KG1 (cell line): ENCODE data around the gene SON.
"Not testable (repeated sequence)": the region's sequence is repeated elsewhere in the genome, so short reads cannot be mapped to it uniquely, and the experiment has no call there.

Experiments used
- DNase-seq: peaks from one replicate; lab custom pipeline; 2025; lab: John Stamatoyannopoulos, UW

The SON gene

DNA sequence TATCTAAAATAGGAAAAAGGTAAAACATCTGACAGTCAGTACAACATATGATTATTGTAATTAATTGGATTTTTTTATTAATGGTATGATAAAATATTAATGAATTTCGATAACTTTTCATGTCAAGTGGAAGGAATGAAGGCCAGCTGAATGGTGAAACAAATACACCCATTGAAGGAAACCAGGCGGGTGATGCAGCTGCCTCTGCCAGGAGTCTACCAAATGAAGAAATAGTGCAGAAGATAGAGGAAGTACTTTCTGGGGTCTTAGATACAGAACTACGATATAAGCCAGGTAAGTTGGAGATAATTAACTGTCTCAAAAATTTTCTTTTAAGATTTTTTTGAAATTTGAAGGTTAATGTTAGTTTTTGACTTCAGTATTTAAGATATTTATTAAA, 3.2 kb downstream of the SON start:
- no peak for DNase-seq

GRCh38 chr21:33549848-33550771, 7.3 kb downstream of the SON start:
- no peak for DNase-seq

DNA sequence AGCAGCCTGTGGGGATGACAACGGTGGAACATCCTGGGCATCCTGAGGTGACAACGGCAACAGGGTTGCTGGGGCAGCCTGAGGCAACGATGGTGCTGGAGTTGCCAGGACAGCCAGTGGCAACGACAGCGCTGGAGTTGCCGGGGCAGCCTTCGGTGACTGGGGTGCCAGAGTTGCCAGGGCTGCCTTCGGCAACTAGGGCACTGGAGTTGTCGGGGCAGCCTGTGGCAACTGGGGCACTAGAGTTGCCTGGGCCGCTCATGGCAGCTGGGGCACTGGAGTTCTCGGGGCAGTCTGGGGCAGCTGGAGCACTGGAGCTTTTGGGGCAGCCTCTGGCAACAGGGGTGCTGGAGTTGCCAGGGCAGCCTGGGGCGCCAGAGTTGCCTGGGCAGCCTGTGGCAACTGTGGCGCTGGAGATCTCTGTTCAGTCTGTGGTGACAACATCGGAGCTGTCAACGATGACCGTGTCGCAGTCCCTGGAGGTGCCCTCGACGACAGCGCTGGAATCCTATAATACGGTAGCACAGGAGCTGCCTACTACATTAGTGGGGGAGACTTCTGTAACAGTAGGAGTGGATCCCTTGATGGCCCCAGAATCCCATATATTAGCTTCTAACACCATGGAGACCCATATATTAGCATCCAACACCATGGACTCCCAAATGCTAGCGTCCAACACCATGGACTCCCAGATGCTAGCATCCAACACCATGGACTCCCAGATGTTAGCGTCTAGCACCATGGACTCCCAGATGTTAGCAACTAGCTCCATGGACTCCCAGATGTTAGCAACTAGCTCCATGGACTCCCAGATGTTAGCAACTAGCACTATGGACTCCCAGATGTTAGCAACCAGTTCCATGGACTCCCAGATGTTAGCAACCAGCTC, 8.2 kb downstream of the SON start:
- no peak for DNase-seq

- DNase-seq, result no peak
Observed at GRCh38 chr21:33551664-33552063, 8.8 kb downstream of the SON start.

- no peak for DNase-seq
Observed at GRCh38 chr21:33552093-33552998, 9.5 kb downstream of the SON start.

DNA sequence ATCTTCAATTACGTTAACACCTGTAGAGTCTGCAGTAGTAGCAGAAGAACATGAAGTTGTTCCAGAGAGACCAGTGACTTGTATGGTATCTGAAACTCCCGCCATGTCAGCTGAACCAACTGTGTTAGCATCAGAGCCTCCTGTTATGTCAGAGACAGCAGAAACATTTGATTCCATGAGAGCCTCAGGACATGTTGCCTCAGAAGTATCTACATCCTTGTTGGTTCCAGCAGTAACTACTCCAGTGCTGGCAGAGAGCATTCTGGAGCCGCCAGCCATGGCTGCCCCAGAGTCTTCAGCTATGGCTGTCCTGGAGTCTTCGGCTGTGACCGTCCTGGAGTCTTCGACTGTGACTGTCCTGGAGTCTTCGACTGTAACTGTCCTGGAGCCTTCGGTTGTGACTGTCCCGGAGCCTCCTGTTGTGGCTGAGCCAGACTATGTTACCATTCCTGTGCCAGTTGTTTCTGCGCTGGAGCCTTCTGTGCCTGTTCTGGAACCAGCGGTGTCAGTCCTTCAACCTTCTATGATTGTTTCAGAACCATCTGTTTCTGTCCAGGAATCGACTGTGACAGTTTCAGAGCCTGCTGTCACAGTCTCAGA, 10.3 kb downstream of the SON start:
- no peak for DNase-seq

DNA sequence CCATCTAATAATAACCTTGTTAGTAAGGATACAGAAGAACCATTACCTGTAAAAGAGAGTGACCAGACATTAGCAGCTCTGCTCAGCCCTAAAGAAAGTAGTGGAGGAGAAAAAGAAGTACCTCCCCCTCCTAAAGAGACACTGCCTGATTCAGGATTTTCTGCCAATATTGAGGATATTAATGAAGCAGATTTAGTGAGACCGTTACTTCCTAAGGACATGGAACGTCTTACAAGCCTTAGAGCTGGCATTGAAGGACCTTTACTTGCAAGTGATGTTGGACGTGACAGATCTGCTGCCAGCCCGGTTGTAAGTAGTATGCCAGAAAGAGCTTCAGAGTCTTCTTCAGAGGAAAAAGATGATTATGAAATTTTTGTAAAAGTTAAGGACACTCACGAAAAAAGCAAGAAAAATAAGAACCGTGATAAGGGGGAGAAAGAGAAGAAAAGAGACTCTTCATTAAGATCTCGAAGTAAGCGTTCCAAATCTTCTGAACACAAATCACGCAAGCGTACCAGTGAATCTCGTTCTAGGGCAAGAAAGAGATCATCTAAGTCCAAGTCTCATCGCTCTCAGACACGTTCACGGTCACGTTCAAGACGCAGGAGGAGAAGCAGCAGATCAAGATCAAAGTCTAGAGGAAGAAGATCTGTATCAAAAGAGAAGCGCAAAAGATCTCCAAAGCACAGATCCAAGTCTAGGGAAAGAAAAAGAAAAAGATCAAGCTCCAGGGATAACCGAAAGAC, 11.6 kb downstream of the SON start:
- DNase-seq, result no peak

DNA sequence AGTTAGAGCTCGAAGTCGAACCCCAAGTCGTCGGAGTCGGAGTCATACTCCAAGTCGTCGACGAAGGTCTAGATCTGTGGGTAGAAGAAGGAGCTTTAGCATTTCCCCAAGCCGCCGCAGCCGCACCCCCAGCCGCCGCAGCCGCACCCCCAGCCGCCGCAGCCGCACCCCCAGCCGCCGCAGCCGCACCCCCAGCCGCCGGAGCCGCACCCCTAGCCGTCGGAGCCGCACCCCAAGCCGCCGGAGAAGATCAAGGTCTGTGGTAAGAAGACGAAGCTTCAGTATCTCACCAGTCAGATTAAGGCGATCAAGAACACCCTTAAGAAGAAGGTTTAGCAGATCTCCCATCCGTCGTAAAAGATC, 12.1 kb downstream of the SON start:
- no peak for DNase-seq

- no peak for DNase-seq
Observed at GRCh38 chr21:33557447-33557846, 14.6 kb downstream of the SON start.

DNA sequence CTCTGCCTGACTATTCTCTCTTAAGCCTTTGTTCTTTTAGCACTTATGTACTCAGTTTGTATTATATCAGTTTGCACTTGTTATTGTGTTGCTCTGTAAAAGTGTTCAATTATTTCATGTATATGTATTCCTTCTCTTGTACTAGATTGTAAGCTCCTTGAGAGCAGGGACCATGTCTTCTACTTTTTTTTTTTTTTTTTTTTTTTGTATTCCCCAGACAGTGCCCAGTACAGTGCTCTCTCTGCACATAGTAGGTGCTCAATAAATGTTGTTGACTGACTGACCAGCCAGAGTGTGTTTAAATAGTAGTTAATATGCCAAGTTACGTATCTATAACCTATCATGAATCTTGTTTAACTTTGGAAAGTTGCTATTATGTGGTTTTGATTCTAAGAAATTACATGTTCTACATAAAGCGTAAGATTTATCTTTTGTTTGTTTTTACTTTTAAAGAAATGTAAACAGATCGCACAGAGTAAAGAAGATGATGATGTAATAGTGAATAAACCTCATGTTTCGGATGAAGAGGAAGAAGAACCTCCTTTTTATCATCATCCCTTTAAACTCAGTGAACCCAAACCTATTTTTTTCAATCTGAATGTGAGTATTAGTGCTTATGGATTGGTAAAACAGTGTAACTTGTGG, 16.1 kb downstream of the SON start:
- no peak for DNase-seq

GRCh38 chr21:33559813-33560212, 17.0 kb downstream of the SON start:
- DNase-seq, result no peak

- DNase-seq, result no peak
Observed at GRCh38 chr21:33560965-33561364, 18.1 kb downstream of the SON start.

DNA sequence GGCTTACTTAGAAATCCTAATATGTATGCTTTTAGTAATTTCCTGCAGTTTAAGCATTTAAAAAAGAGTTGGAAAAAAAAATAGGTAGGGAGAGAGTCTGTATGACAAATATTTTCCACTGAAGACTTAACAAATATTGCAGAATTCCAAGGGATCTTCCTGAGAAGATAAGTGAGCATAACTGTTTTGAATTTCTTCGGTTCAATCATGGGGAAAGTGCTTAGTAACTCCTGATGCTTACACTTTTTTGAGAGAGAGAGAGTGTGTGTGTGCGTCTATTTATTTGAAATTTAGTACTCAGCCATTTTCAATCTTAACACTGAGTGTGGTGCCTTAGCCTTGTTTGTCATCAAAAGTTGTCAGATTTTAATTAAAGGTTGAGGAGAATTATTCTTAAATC, 18.5 kb downstream of the SON start:
- DNase-seq, result no peak

GRCh38 chr21:33562389-33562788, 19.6 kb downstream of the SON start:
- no peak for DNase-seq

- DNase-seq, result no peak
Observed at GRCh38 chr21:33566514-33566913, 23.7 kb downstream of the SON start.

DNA sequence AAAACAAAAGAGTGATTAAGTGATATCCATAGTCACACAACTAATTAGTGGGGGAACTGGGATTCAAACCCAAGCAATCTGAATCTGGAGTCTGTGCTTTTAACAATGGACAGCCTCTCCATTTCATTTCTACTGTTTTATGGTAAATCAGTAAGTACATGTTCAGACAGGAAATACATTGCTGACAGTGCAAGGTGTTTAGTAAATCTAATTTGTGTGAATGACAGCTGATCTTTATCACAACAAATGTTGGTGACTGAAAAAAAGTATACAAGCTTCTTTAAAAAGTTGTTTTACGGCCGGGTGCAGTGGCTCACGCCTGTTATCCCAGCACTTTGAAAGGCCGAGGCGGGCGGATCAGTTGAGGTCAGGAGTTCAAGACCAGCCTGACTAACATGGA, 25.1 kb downstream of the SON start:
- no peak for DNase-seq

DNA sequence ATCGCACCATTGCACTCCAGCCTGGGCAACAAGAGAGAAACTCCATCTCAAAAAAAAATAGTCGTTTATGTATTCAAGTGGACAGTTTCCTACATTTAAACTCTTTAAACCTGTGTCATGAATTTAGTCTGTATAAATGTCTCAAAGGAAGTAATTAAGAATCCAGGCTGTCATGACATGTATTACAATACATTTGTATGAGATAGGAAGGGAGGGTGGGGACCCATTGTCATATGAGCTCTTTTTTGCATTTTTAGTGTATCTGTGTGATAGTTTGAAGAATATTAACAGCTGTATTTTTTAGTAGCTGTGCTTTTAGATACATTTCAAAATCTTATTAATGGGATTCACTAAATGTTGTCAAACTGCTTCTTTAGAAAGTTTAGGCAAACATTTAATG, 25.6 kb downstream of the SON start:
- DNase-seq, result no peak

DNA sequence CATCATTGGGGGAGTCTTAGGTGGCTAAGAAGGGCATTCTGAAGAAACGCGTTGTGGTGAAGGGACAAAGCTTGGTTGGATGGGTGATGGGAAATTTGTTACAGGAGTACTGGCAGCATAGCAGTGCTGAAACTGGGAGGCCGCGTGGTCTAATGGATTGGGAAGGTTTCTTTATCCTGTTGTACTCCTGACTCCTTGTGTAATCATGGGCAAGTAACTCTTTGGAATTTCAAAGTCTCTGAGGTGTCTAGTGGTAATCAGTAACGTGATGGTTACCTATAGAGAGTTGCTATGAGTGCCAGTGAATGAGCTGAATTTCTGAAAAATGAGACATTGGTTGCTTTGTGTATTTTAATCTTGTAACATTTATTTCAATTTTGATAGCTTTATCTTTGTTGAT, 27.2 kb downstream of the SON start:
- no peak for DNase-seq

DNA sequence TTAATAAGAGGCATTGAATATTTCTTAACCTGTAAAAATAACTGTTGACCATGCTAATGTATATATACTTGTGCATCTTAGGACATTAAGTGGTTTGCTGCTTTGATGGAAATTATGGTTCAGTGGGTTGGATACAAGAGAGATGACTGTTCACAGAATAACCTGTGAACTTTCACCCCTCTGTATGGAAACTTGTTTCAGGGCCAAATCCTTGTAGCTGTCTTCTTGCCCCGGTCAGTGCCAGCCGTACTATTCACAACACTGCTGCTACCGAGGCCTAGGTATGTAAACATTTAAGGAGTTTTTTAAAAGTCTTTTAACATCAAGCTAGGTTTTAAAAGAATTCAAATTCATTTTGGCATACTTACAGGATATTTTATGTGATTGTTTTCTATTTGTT, 29.5 kb downstream of the SON start:
- no peak for DNase-seq

DNA sequence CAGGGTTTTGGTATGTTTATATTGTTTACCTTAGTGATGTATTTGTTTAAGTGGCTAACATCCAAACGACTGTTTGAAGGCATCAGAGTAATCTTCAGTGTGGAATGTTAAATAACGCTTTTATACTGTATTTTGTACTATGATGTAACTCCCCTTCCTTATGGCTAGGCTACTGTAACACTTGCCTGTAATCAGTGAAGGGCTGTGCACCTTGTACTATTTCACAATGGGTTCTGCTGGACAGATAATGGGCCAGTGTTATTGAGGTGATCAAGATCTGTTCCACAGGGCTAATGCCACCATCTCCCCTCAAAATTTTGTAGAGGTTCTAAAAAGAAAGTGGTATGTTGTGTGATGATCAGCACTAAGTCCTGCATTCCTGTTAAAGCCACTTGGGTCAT, 33.9 kb downstream of the SON start:
- DNase-seq, result not testable (repeated sequence)
